Measurements from ENCODE around the gene TPCN2.

GRCh38 chr11:69014084-69014851, 34.5 kb upstream of the TPCN2 start:
- TF ChIP-seq CTCF (IDR thresholded peaks at IDR 0.05; ENCODE audit: insufficient read depth, low read depth, low read length) = no peak
- no peak for TF ChIP-seq EZH2 (IDR thresholded peaks at IDR 0.05; ENCODE audit: insufficient read depth, low read length)
